CD4-positive, alpha-beta T cell (primary cell): ENCODE measurements around the gene MAPK4. TPM values are rescaled to one million over a fixed set of nuclear protein-coding genes. Genes with fewer than 3 reads are reported as not detected.

Experiments used
- ATAC-seq: fragments of 200-7000 bp; cut with Tn5 transposase; one replicate; pipeline ENCODE4 v1.10.0; 2022; ENCODE audit warnings: mild to moderate bottlenecking; ENCODE audit not compliant: poor library complexity
- CTCF ChIA-PET: fragments of 350-600 bp; sonication (Branson Sonifier 250); formaldehyde crosslinking; loops from one replicate; lab custom pipeline; 2021; ENCODE audit warnings: antibody characterized with exemption, inconsistent platforms; lab: Charles Lee
- POLR2A ChIA-PET: fragments of 350-600 bp; sonication (Branson Sonifier 250); formaldehyde crosslinking; loops from one replicate; lab custom pipeline; 2021; ENCODE audit warnings: antibody characterized with exemption, inconsistent platforms; lab: Charles Lee
- DNase-seq, 14 experiments: peaks; one replicate each; pipeline ENCODE4 v3.0.0-alpha.2; 2013 to 2020; ENCODE audit warnings: mixed read lengths in 2 of 14
- H3K27ac ChIP-seq, 2 donors: one replicate each; pipeline versions ENCODE4 v1.5.1 to v1.7.0; 2013; ENCODE audit warnings: low read length in 2 of 2, low read depth in 1 of 2, mild to moderate bottlenecking in 1 of 2
- H3K27me3 ChIP-seq, 2 experiments: 1 replicate in 1 of 2; 2 replicates in 1 of 2; pipeline versions ENCODE4 v1.6.1 to v1.7.0; 2013; ENCODE audit warnings: low read length in 2 of 2, control low read depth in 1 of 2, mild to moderate bottlenecking in 1 of 2, moderate library complexity in 1 of 2; ENCODE audit not compliant: insufficient read depth in 2 of 2, control insufficient read depth in 1 of 2
- H3K36me3 ChIP-seq: one replicate; pipeline ENCODE4 v1.6.1; 2013; ENCODE audit warnings: low read length, control low read depth; ENCODE audit not compliant: insufficient read depth
- H3K4me1 ChIP-seq: one replicate; pipeline ENCODE4 v1.6.1; 2013; ENCODE audit warnings: low read length, control low read depth; ENCODE audit not compliant: insufficient read depth
- H3K4me3 ChIP-seq: one replicate; pipeline ENCODE4 v1.5.1; 2013; ENCODE audit warnings: mild to moderate bottlenecking, low read length, moderate library complexity
- H3K9me3 ChIP-seq, 2 experiments: 1 replicate in 1 of 2; 2 replicates in 1 of 2; pipeline versions ENCODE4 v1.6.1 to v1.7.0; 2013; ENCODE audit warnings: low read length in 2 of 2, mild to moderate bottlenecking in 2 of 2, control low read depth in 1 of 2, moderate library complexity in 1 of 2; ENCODE audit not compliant: control insufficient read depth in 1 of 2, insufficient read depth in 1 of 2
- H3K27ac Mint-ChIP-seq: one replicate; pipeline ENCODE4 v1.8.0; 2020; ENCODE audit warnings: mixed read lengths
- H3K27me3 Mint-ChIP-seq: one replicate; pipeline ENCODE4 v1.8.0; 2021; ENCODE audit warnings: mixed read lengths
- H3K36me3 Mint-ChIP-seq: one replicate; pipeline ENCODE4 v1.8.0; 2021; ENCODE audit warnings: low read depth, mixed read lengths
- H3K4me1 Mint-ChIP-seq: one replicate; pipeline ENCODE4 v1.8.0; 2021; ENCODE audit warnings: low read depth, mixed read lengths
- H3K4me3 Mint-ChIP-seq: one replicate; pipeline ENCODE4 v1.8.0; 2020; ENCODE audit warnings: mild to moderate bottlenecking, mixed read lengths
- H3K9me3 Mint-ChIP-seq: one replicate; pipeline ENCODE4 v1.8.0; 2020; ENCODE audit warnings: mixed read lengths
- intact Hi-C, 2 experiments: fragments of 100-400 bp; cut with DNase I in 1 of 2; cut with micrococcal nuclease in 1 of 2; formaldehyde crosslinking; loops; one replicate each; pipeline versions ENCODE4 v1.15.1 to v1.9.0; 2023 to 2025; cut with DNase I, micrococcal nuclease
- total RNA-seq, 174 experiments: library from RNA in 2 of 174; stranded (reverse) in 2 of 174; gene quantifications; one replicate each; pipeline ENCODE4 v1.2.3 and lab custom pipeline; 2021 to 2026
- TF ChIP-seq, protein P1 (sequence below): fragments of 200-600 bp; IDR thresholded peaks from one replicate; pipeline ENCODE4 v1.8.0; 2022; ENCODE audit warnings: antibody characterized with exemption, mild to moderate bottlenecking

The MAPK4 gene
- total RNA-seq, 2 experiments from 2014 or later: not detected

GRCh38 chr18:50751490-50751889 is 191.6 kb downstream of the MAPK4 start:
- intact Hi-C loops: no loop called here
- no peaks in the 10 kb centered on the region for H3K36me3 Mint-ChIP-seq
- Histone ChIP-seq H3K27me3 (peaks cover 13 to 17% of the 10 kb centered on the region in 2 experiments), H3K27ac (no peak overlapping the region), H3K4me3 (no peak overlapping the region), H3K9me3 (peaks cover 0 to 7% of the 10 kb centered on the region in 2 experiments), H3K4me1 (no peaks in the 10 kb centered on the region), H3K36me3 (no peaks in the 10 kb centered on the region)
- H3K4me1 Mint-ChIP-seq: no peaks in the 10 kb centered on the region
- DNase-seq (no peak), ATAC-seq (no peak)
- H3K27ac Mint-ChIP-seq: no peak overlapping the region
- H3K4me3 Mint-ChIP-seq: no peak overlapping the region
- TF ChIP-seq, protein P1, sequence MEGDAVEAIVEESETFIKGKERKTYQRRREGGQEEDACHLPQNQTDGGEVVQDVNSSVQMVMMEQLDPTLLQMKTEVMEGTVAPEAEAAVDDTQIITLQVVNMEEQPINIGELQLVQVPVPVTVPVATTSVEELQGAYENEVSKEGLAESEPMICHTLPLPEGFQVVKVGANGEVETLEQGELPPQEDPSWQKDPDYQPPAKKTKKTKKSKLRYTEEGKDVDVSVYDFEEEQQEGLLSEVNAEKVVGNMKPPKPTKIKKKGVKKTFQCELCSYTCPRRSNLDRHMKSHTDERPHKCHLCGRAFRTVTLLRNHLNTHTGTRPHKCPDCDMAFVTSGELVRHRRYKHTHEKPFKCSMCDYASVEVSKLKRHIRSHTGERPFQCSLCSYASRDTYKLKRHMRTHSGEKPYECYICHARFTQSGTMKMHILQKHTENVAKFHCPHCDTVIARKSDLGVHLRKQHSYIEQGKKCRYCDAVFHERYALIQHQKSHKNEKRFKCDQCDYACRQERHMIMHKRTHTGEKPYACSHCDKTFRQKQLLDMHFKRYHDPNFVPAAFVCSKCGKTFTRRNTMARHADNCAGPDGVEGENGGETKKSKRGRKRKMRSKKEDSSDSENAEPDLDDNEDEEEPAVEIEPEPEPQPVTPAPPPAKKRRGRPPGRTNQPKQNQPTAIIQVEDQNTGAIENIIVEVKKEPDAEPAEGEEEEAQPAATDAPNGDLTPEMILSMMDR: no peak
- peaks cover 2% of the 10 kb centered on the region for H3K9me3 Mint-ChIP-seq
- POLR2A ChIA-PET: no interaction called here
- H3K27me3 Mint-ChIP-seq: peaks cover 50% of the 10 kb centered on the region
- CTCF ChIA-PET: no interaction called here

- no peak for ATAC-seq
- H3K27me3 ChIP-seq: peaks cover 13 to 14% of the 10 kb centered on the region in 2 experiments
- DNase-seq: no peak
- Mint-ChIP-seq H3K9me3 (peaks cover 2% of the 10 kb centered on the region), H3K27ac (no peak overlapping the region), H3K36me3 (no peaks in the 10 kb centered on the region), H3K4me1 (no peaks in the 10 kb centered on the region), H3K27me3 (peaks cover 47% of the 10 kb centered on the region), H3K4me3 (no peak overlapping the region)
- intact Hi-C loops: no loop called here
- TF ChIP-seq, protein P1: no peak
- H3K4me3 ChIP-seq: no peak overlapping the region
- CTCF ChIA-PET: no interaction called here
- no peak overlapping the region for H3K27ac ChIP-seq
- no peaks in the 10 kb centered on the region for H3K36me3 ChIP-seq
- POLR2A ChIA-PET: no interaction called here
- H3K9me3 ChIP-seq: peaks cover 0 to 7% of the 10 kb centered on the region in 2 experiments
- no peaks in the 10 kb centered on the region for H3K4me1 ChIP-seq
Observed at GRCh38 chr18:50751947-50752346, 192.1 kb downstream of the MAPK4 start.

DNA sequence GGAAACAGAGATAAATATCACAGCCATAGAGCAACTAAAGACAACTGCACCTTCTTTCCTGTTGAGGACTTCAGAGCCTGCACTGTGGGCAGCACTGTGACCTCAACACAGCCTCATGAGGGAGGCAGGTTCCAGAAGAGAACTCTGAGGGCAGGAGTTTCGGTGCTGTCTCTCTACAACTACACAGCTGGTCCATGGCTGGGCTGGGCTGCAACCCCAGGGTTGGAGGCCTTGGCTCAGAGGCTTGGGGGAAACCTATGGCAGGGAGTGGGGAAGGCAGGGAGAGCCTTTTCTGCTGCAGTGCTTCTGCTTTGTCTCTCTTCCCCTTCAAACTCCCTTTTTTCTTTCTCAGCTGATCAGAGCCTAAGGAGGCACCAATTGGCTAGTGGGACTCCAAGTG is 193.4 kb downstream of the MAPK4 start:
- Histone ChIP-seq H3K9me3 (peaks cover 0 to 4% of the 10 kb centered on the region in 2 experiments), H3K4me1 (no peaks in the 10 kb centered on the region), H3K27me3 (peaks cover 13 to 18% of the 10 kb centered on the region in 2 experiments), H3K27ac (no peak overlapping the region), H3K36me3 (no peaks in the 10 kb centered on the region), H3K4me3 (no peak overlapping the region)
- H3K4me1 Mint-ChIP-seq: no peaks in the 10 kb centered on the region
- peaks cover 2% of the 10 kb centered on the region for H3K9me3 Mint-ChIP-seq
- TF ChIP-seq, protein P1: no peak
- no peak overlapping the region for H3K4me3 Mint-ChIP-seq
- no peak overlapping the region for H3K27ac Mint-ChIP-seq
- ATAC-seq (no peak), DNase-seq (no peak)
- H3K27me3 Mint-ChIP-seq: peaks cover 46% of the 10 kb centered on the region
- H3K36me3 Mint-ChIP-seq: no peaks in the 10 kb centered on the region
- ChIA-PET POLR2A (no interaction called here), CTCF (no interaction called here)
- intact Hi-C loops: no loop called here
